ENCODE data around the gene LMAN1L.

DNA sequence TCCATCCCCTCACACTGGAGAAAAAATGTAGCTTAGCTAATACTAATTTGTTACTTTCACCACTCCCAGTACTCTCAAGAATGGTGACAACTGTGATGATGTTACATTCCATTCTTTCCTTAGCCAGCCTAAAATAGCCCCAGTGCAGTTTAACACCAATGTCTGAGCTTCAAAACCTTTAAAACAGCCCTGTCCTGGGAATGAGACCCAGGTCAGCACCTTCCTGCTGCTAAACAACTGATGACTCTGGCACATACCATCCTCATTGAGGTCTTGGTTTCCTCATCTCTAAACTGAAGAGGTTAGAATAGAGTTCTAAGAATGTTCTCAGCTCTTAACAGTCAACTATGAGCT is 56.7 kb downstream of the LMAN1L start:
- TF ChIP-seq CTCF (conservative IDR thresholded peaks at IDR 0.05; ENCODE audit: low read depth, low read length) (no peak), EZH2 (IDR thresholded peaks at IDR 0.05; ENCODE audit: low read length, unreplicated experiment) (no peak)

Measured in PC-3 (cell line).